Mammary epithelial cell (primary cell): ENCODE measurements around the gene ABCD1.

Experiments
- EZH2 ChIP-seq: IDR thresholded peaks from 2 replicates; pipeline ENCODE4 v1.6.1; 2012; ENCODE audit warnings: low read length, inconsistent platforms, borderline replicate concordance
- TF ChIP-seq, protein P1 (sequence below), 2 donors: IDR thresholded peaks in 1 of 2; conservative IDR thresholded peaks in 1 of 2; 2 replicates each; pipeline ENCODE4 v1.5.1; 2011 to 2012; ENCODE audit warnings: inconsistent platforms in 2 of 2, low read length in 2 of 2, mild to moderate bottlenecking in 2 of 2, control low read depth in 1 of 2, low read depth in 1 of 2; ENCODE audit not compliant: insufficient read depth in 1 of 2; ENCODE audit errors: extremely low read depth in 1 of 2

- TF ChIP-seq, protein P1, sequence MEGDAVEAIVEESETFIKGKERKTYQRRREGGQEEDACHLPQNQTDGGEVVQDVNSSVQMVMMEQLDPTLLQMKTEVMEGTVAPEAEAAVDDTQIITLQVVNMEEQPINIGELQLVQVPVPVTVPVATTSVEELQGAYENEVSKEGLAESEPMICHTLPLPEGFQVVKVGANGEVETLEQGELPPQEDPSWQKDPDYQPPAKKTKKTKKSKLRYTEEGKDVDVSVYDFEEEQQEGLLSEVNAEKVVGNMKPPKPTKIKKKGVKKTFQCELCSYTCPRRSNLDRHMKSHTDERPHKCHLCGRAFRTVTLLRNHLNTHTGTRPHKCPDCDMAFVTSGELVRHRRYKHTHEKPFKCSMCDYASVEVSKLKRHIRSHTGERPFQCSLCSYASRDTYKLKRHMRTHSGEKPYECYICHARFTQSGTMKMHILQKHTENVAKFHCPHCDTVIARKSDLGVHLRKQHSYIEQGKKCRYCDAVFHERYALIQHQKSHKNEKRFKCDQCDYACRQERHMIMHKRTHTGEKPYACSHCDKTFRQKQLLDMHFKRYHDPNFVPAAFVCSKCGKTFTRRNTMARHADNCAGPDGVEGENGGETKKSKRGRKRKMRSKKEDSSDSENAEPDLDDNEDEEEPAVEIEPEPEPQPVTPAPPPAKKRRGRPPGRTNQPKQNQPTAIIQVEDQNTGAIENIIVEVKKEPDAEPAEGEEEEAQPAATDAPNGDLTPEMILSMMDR (conservative IDR thresholded peaks at IDR 0.05 in 1 of 2, IDR thresholded peaks at IDR 0.05 in 1 of 2; ENCODE audit: extremely low read depth in 1 of 2, insufficient read depth in 1 of 2, low read depth in 1 of 2, low read length in 2 of 2), result no peak
- no peak for TF ChIP-seq EZH2
These were observed 50.1 kb downstream of the ABCD1 start for GRCh38 chrX:153774576-153775292.
